Stomach (tissue), 9 donors: ENCODE results near the gene EPC1. TPM values are rescaled to one million over a fixed set of nuclear protein-coding genes. Genes with fewer than 3 reads are reported as not detected.

ENCODE experiments used
- DNase-seq, 2 donors: peaks; one replicate each; pipeline versions ENCODE4 v3.0.0 to v3.0.0-alpha.2; 2013 to 2019
- H3K27ac ChIP-seq, 5 donors: fragments of 200-600 bp in 4 of 5; sonication (generic) in 4 of 5; one replicate each; pipeline ENCODE4 v1.5.1; 2013 to 2019; ENCODE audit warnings: mild to moderate bottlenecking in 1 of 5, moderate library complexity in 1 of 5
- H3K27me3 ChIP-seq, 3 donors: fragments of 200-600 bp; sonication (generic); one replicate each; pipeline ENCODE4 v1.5.1; 2017 to 2019; ENCODE audit warnings: mixed run types in 1 of 3
- H3K36me3 ChIP-seq, 4 donors: fragments of 200-600 bp; sonication (generic); 1 replicate in 3 of 4; 2 replicates in 1 of 4; pipeline ENCODE4 v1.5.1; 2016 to 2019
- H3K4me1 ChIP-seq, 4 donors: fragments of 200-600 bp; sonication (generic); one replicate each; pipeline ENCODE4 v1.5.1; 2016 to 2019
- H3K4me3 ChIP-seq, 4 donors: fragments of 200-600 bp; sonication (generic) in 3 of 4; one replicate each; pipeline ENCODE4 v1.5.1; 2016 to 2019; ENCODE audit warnings: mild to moderate bottlenecking in 1 of 4
- H3K9me3 ChIP-seq, 4 donors: fragments of 200-600 bp; sonication (generic); one replicate each; pipeline ENCODE4 v1.5.1; 2016 to 2019
- CTCF ChIP-seq, 7 experiments: fragments of 450-650 bp in 4 of 7; fragments of 200-600 bp in 3 of 7; sonication (generic) in 3 of 7; IDR thresholded peaks; one replicate each; pipeline ENCODE4 v1.5.1; 2016 to 2019; ENCODE audit warnings: antibody characterized with exemption in 7 of 7, control low read depth in 2 of 7, mild to moderate bottlenecking in 1 of 7
- EP300 ChIP-seq: sonication (generic); formaldehyde crosslinking; IDR thresholded peaks from one replicate; pipeline ENCODE4 v1.6.1; 2017; ENCODE audit warnings: antibody characterized with exemption
- POLR2A ChIP-seq, 4 donors: fragments of 450-650 bp; IDR thresholded peaks; one replicate each; pipeline ENCODE4 v1.6.1; 2016; ENCODE audit warnings: antibody characterized with exemption in 4 of 4, control low read depth in 2 of 4, mild to moderate bottlenecking in 1 of 4, moderate library complexity in 1 of 4
- POLR2AphosphoS5 ChIP-seq, 3 donors: sonication (generic); formaldehyde crosslinking; IDR thresholded peaks; one replicate each; pipeline ENCODE4 v1.6.1; 2016; ENCODE audit warnings: antibody characterized with exemption in 3 of 3
- WGBS, 5 donors: extraction: QIAGEN DNeasy Blood & Tissue Kit in 3 of 5; methylation state at CpG; one replicate each; pipeline versions ENCODE4 v1.1.5 to v1.1.7; 2013 to 2018; 5-methylcytosine and 5-hydroxymethylcytosine counted together
- intact Hi-C: fragments of 100-400 bp; cut with DNase I; formaldehyde crosslinking; loops from one replicate; pipeline ENCODE4 v1.15.1; 2023; ENCODE audit warnings: low total_unique reads
- polyA plus RNA-seq, 3 donors: library from polyadenylated mRNA; stranded (reverse); fragments of 200-250 nt; gene quantifications; one replicate each; pipeline ENCODE4 v1.2.3, GENCODE V29; 2013
- total RNA-seq, 5 donors: library from RNA; depleted of rRNA; stranded (reverse); fragments of >200 nt; gene quantifications; one replicate each; pipeline versions ENCODE4 v1.1.0 to v1.2.3, GENCODE V29; 2014 to 2016
- donor health status: healthy with polysubstance abuse.
- donor health status: Bipolar disorder and iron deficiency.
- donor health status: healthy.

EPC1 gene
- total and polyA plus RNA-seq, 8 donors = 9.2 to 182 (median 32.5) TPM

- DNase-seq = no peak
- WGBS, 5 donors = 42 to 64% (median 52%) methylated on average over 2 of the region's 2 CpGs
- Histone ChIP-seq H3K4me1 (peaks cover 52 to 100% (median 83%) of the 10 kb centered on the region in 4 donors), H3K27ac (no peak overlapping the region), H3K36me3 (peaks cover 0 to 5% (median 0%) of the 10 kb centered on the region in 4 donors), H3K27me3 (no peaks in the 10 kb centered on the region), H3K4me3 (no peak overlapping the region), H3K9me3 (no peaks in the 10 kb centered on the region)
- TF ChIP-seq POLR2A (IDR thresholded peaks at IDR 0.05) (no peak), POLR2AphosphoS5 (IDR thresholded peaks at IDR 0.05) (no peak)
- intact Hi-C loops = no loop called here
These were observed 16.7 kb downstream of the EPC1 start for GRCh38 chr10:32330214-32330613.

GRCh38 chr10:32329061-32329460 is 17.9 kb downstream of the EPC1 start:
- 67 to 100% (median 86%) methylated on average over 1 of the region's 1 CpG for WGBS, 5 donors
- intact Hi-C loops = no loop called here
- Histone ChIP-seq H3K27ac (no peak overlapping the region), H3K27me3 (no peaks in the 10 kb centered on the region), H3K9me3 (no peaks in the 10 kb centered on the region), H3K4me3 (no peak overlapping the region), H3K36me3 (peaks cover 0 to 5% (median 0%) of the 10 kb centered on the region in 4 donors), H3K4me1 (peaks cover 42 to 100% (median 82%) of the 10 kb centered on the region in 4 donors)
- TF ChIP-seq CTCF (IDR thresholded peaks at IDR 0.05) = no peak
- no peak for TF ChIP-seq POLR2AphosphoS5 (IDR thresholded peaks at IDR 0.05)
- no peak for TF ChIP-seq POLR2A (IDR thresholded peaks at IDR 0.05)
- TF ChIP-seq EP300 = no peak
- DNase-seq = no peak

DNA sequence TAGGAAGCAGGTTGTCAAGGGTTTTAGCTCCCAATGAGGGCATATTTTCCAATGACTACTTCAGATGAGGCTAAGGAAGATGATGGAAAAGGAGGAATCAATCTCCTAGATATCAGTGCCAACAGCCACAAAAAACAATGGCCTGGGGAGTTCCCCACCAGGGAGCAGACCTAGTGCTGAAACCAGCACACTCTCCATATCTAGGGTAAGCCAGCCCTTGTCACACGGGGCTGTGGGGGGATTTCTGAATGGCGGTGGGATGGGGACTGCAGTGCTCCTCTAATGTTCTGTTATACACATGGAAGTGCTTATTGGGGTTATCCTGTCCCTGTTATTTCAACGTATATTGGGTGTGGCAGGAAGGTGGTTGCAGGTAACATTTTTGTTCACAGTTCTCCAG is 18.5 kb downstream of the EPC1 start:
- DNase-seq = no peak
- Histone ChIP-seq H3K27ac (no peak overlapping the region), H3K4me3 (no peak overlapping the region), H3K9me3 (no peaks in the 10 kb centered on the region), H3K4me1 (peaks cover 40 to 100% (median 80%) of the 10 kb centered on the region in 4 donors), H3K27me3 (no peaks in the 10 kb centered on the region), H3K36me3 (peaks cover 0 to 5% (median 0%) of the 10 kb centered on the region in 4 donors)
- intact Hi-C loops = no loop called here
- no peak for TF ChIP-seq POLR2A (IDR thresholded peaks at IDR 0.05)
- no peak for TF ChIP-seq CTCF (IDR thresholded peaks at IDR 0.05)
- no peak for TF ChIP-seq EP300
- no peak for TF ChIP-seq POLR2AphosphoS5 (IDR thresholded peaks at IDR 0.05)
- 37 to 61% (median 49%) methylated on average over 3 of the region's 3 CpGs for WGBS, 5 donors

DNA sequence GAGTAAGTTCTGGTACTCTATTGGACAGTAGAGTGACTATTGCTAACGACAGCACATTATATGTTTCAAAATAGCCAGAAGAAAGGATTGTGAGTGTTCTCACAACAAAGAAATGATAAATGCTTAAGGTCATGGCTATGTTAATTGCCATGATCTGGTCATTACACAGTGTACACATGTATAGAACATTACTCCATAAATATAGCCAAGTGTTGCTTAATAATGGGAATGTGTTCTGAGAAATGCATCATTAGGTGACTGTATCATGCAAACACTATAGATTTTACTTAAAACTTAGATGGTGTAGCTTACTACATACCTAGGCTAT is 19.6 kb downstream of the EPC1 start:
- no peak overlapping the region for H3K27ac ChIP-seq
- H3K36me3 ChIP-seq = peaks cover 0 to 5% (median 0%) of the 10 kb centered on the region in 4 donors
- TF ChIP-seq EP300 (no peak), CTCF (IDR thresholded peaks at IDR 0.05) (no peak), POLR2AphosphoS5 (IDR thresholded peaks at IDR 0.05) (no peak), POLR2A (IDR thresholded peaks at IDR 0.05) (no peak)
- intact Hi-C loops = no loop called here
- 52 to 74% (median 62%) methylated on average over 1 of the region's 1 CpG for WGBS, 5 donors
- no peak overlapping the region for H3K4me3 ChIP-seq
- no peaks in the 10 kb centered on the region for H3K27me3 ChIP-seq
- H3K4me1 ChIP-seq = peaks cover 34 to 100% (median 77%) of the 10 kb centered on the region in 4 donors
- DNase-seq = no peak
- H3K9me3 ChIP-seq = no peaks in the 10 kb centered on the region

DNA sequence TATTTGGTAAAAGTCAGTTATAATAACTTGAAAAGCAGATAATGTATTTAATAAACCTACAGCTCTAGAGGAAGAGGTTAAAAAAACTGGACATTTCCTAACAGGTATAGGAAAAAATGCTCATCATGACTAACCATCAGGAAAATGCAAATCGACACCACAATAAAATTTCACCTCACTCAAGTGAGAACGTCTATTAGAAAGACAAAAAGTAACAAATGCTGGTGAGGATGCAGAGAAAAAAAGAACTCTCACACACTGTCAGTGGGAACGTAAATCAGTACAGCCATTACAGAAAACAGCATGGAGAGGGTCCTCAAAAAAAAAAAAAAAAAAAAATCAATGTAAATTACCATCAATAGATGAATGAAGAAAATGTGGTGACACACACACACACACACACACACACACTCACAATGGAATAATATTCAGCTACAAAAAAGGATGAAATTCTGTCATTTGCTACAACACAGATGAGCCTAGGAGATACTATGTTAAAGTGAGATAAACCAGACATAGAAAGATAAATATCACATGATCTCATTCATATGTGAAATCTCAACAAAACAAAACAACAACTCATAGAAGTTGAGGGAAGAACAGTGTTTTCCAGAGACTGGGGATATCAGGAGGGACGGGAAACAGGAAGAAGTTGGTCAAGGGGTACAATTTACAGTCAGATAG is 20.1 kb downstream of the EPC1 start:
- Histone ChIP-seq H3K27ac (no peak overlapping the region), H3K4me3 (no peak overlapping the region), H3K36me3 (peaks cover 0 to 5% (median 0%) of the 10 kb centered on the region in 4 donors), H3K27me3 (no peaks in the 10 kb centered on the region), H3K9me3 (no peaks in the 10 kb centered on the region), H3K4me1 (peaks cover 29 to 98% (median 74%) of the 10 kb centered on the region in 4 donors)
- intact Hi-C loops = no loop called here
- 72 to 84% (median 79%) methylated on average over 4 of the region's 4 CpGs for WGBS, 5 donors
- TF ChIP-seq CTCF (IDR thresholded peaks at IDR 0.05) = no peak
- TF ChIP-seq EP300 = no peak
- TF ChIP-seq POLR2A (IDR thresholded peaks at IDR 0.05) = no peak
- TF ChIP-seq POLR2AphosphoS5 (IDR thresholded peaks at IDR 0.05) = no peak
- no peak for DNase-seq
